ENCODE data around the gene JAG1. TPM values are rescaled to one million over a fixed set of nuclear protein-coding genes. Genes with fewer than 3 reads are reported as not detected.

Gene JAG1
- total RNA-seq, 2 experiments from 2014 or later = 0.13 to 0.15 TPM

DNA sequence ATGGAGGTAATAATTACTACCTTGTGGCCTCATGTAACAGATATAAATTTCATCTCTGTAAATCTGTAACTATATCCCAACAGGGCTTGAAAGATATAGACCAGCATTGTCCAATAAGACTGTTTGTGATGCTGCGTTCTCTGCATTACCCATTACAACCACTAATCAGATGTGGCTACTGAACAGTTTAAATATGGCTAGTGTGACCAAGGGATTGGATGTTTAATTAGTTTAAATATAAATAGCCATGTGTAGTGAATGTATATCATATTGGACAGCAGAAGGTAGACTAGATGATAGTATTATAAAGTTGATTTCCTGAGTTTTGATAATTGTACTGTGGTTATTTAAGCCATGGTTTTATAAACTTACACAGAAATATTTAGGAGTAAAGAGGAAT lies 27.8 kb upstream of the JAG1 start:
- ChIA-PET CTCF (no interaction called here), POLR2A (no interaction called here)

DNA sequence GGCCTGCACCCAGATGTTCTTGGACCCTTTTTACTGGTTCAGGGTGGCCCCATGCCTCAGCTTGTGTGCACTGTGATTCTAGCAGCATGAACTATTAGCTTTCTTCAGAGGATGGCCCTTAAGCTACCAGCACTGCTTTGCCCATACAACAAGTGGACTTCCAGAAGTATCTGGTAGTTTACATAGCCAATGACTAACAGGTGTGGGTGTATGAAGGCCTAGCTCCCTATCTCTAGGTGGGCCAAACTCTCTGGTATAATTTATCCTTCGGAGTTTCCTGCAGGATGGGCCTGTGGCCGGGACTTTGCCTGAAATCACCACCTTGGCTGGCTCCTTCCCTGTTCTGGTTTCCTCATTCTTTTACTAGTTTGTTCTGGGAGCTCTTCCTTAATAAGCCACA lies 26.1 kb upstream of the JAG1 start:
- POLR2A ChIA-PET = no interaction called here
- CTCF ChIA-PET = no interaction called here

GRCh38 chr20:10699489-10699888 lies 25.7 kb upstream of the JAG1 start:
- CTCF ChIA-PET = no interaction called here

DNA sequence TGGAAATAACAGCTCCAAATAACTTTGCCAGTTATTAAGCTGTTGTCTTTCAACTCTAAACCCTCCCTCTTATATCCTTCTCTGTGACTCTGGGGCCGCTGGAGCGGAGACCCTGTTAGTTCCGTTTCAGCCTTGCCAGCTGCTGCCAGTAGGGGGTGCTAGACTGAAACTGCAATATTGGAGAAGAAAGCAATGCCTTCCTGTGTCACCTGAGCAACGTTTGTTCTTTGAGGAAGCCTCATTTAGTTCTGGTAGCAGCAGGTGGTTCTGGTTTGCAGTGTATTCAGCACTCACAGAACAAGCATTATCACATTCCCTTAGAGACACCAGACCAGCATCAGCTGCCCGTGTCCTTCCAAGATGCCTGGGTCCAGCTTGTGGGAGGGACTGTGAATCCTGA lies 22.9 kb upstream of the JAG1 start:
- ChIA-PET CTCF (interaction anchor here (1.9 kb wide), 1 partner anchor 9 kb away, joined by 6 read pairs; no protein-coding TSS in a partner anchor), POLR2A (no interaction called here)

More at GRCh38 chr20:10699489-10699888, 25.7 kb upstream of the JAG1 start:
- POLR2A ChIA-PET = no interaction called here

GRCh38 chr20:10689385-10689784 lies 15.6 kb upstream of the JAG1 start:
- CTCF ChIA-PET = no interaction called here
- POLR2A ChIA-PET = no interaction called here

GRCh38 chr20:10687895-10688294 lies 14.1 kb upstream of the JAG1 start:
- POLR2A ChIA-PET = no interaction called here

GRCh38 chr20:10686356-10687133 lies 12.7 kb upstream of the JAG1 start:
- CTCF ChIA-PET = interaction anchor here (1.2 kb wide), 1 partner anchor 130 kb away, joined by 3 read pairs; no protein-coding TSS in a partner anchor
- POLR2A ChIA-PET = no interaction called here

More at GRCh38 chr20:10687895-10688294, 14.1 kb upstream of the JAG1 start:
- CTCF ChIA-PET = interaction anchor here (1.9 kb wide), 1 partner anchor 9 kb away, joined by 6 read pairs; no protein-coding TSS in a partner anchor

- POLR2A ChIA-PET = no interaction called here
- CTCF ChIA-PET = no interaction called here
These were observed 9.7 kb upstream of the JAG1 start for GRCh38 chr20:10683537-10683936.

- ChIA-PET CTCF (no interaction called here), POLR2A (no interaction called here)
These were observed 9.1 kb upstream of the JAG1 start for GRCh38 chr20:10682939-10683338.

DNA sequence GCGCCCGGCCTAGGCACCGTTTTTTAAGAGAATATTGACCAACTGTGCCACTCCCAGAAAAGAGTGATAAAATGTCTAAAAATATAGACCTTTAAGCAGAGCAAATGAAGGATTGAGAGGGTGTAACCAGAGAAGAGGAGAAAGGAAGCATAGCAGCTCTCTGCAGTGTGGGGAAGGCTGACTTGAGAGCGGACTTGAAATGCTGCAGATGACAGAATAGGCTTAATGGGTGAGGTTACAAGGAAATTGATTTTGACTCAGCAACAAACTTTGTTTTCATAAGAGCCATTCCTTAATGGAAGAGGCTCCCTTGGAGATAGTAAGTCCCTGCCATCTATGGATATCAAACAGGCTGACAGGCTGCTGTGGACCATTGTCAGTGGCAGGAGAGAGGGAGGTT lies 7.7 kb upstream of the JAG1 start:
- POLR2A ChIA-PET = no interaction called here
- CTCF ChIA-PET = no interaction called here

- POLR2A ChIA-PET = no interaction called here
- CTCF ChIA-PET = no interaction called here
These were observed 6.8 kb upstream of the JAG1 start for GRCh38 chr20:10680571-10680970.

GRCh38 chr20:10679269-10679668 lies 5.5 kb upstream of the JAG1 start:
- CTCF ChIA-PET = no interaction called here
- POLR2A ChIA-PET = no interaction called here

- CTCF ChIA-PET = no interaction called here
- POLR2A ChIA-PET = interaction anchor here (0.9 kb wide), 1 partner anchor 242 kb away, joined by 3 read pairs; the partner anchor contains the start of gene MKKS
These were observed 2.7 kb upstream of the JAG1 start for GRCh38 chr20:10676518-10676917.

DNA sequence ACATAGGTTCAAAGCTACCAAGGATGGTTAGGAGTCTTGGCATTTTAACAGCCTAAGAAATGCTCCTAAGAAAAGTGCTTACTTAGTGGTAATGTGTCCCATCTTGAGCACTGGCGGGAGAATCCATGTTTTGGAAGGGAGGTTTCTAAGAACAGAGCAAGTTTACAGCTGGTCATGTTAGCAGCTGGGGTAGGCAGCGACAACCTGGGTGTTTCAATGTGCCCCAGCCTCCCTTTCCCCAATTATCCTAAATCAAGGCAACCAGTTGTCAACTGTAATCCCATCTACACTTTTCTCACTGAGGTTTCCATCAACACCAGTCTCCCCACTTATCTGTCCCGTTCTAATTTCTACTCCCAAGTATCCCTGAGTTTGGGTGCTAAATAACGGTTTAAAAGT lies 1.6 kb upstream of the JAG1 start:
- POLR2A ChIA-PET = no interaction called here

GRCh38 chr20:10674684-10675449 lies 1.1 kb upstream of the JAG1 start:
- ChIA-PET POLR2A (no interaction called here), CTCF (interaction anchor here (0.7 kb wide), 1 partner anchor 139 kb away, joined by 3 read pairs; no protein-coding TSS in a partner anchor)

More for the DNA sequence above, 1.6 kb upstream of the JAG1 start:
- CTCF ChIA-PET = no interaction called here

GRCh38 chr20:10673176-10673841 lies 490 bp downstream of the JAG1 start:
- POLR2A ChIA-PET = no interaction called here
- CTCF ChIA-PET = no interaction called here

- CTCF ChIA-PET = no interaction called here
- POLR2A ChIA-PET = no interaction called here
These were observed 1.1 kb downstream of the JAG1 start for GRCh38 chr20:10672624-10673127.

DNA sequence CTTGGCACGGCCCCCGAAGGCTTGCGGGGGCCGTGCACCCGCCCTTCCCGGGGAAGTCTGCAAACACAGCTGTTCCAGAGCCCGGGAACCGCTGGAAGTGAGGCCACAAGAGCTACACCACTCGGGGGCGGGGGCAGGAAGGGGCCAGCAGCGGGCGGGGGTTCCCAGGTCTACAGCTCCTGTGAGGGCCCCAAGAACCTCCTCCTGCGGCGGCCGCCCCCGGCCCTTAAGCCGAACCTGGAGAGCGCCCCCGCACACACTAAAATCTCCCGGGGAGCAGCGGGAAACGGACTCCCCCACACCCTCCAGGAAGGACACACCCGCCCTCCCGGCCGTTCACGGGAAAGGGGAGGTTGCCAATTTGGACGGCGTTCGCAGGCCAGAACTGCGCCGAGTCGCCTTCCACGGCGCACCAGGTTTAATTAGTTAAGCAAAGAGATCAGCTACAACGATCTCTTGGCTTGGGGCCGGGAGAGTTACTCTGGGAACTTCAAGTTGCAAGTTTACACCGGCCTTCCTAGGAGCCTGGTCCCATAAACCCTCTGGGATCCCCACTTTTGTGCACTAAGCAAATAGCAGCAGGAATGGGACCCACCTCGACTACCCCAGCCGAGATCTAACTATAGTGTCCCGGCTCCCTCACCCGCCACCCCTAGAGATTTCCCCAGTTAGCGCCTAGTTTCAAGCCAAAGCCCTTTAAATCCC lies 1.7 kb downstream of the JAG1 start:
- ChIA-PET POLR2A (no interaction called here), CTCF (no interaction called here)

DNA sequence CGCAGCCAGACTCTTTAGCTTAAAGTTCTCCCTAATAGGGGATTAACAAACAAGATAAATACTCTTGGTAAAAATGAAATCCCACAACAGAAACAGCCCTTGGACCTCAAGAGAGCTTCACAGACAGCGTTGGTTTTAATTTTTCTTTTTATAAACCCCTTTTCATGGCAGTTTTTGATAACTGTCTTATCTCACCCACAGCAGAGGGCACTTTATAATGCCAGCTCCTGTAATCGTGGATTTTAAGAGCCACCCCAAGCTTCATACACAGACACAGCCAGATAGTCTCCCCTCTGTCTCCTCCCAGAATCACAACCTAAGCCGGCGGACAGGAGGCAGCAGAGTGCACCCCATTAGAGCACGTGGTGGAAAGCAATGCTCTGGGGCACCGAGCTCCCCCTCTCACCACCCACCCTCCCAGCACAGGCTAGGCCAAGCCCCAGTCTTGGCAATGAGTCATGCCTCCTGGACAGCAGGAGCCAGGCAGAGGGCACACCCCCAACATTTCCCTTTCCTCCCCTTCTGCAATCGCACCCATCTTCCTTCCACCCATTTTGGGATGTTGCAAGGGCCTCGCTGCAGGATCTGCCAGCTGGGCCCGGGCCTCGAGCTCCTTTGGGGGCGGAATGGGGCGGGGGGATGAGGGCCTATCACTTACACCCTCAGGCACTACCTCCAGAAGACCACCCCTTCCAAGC lies 2.4 kb downstream of the JAG1 start:
- ChIA-PET POLR2A (interaction anchor here (0.5 to 0.6 kb wide), 2 partner anchors 23 to 158 kb away, joined by 3 read pairs; no protein-coding TSS in a partner anchor), CTCF (no interaction called here)

Measured in activated CD8-positive, alpha-beta memory T cell treated with anti-CD3 and anti-CD28 coated beads for 36 hours (primary cell).